ENCODE measurements around the gene ARHGAP32.

ARHGAP32 gene

DNA sequence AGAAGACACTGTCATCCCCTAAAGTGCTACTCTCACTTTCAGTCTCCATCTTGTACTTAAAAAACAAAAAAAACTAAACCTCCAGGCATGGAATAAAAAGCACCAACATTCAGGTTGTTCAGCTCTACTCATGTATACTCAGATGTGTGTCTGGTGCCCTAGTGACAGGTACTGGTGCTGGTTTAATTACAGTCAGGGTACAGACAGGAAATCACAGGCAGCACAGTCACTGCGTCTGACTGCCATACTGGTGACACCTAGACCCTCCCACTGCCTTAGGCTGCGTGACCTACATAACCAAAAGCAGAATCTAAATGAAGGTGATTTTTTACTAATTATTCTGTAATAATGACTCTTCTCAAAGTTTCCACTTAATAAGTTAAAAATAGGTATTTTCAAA is at the start of gene ARHGAP32:
Gene ARHGAP32 (minus strand): TSS at position 176 of the 400 bp plus-strand sequence. CDS start 127 bp downstream, at position 49.
- DNase-seq: no peak

DNA sequence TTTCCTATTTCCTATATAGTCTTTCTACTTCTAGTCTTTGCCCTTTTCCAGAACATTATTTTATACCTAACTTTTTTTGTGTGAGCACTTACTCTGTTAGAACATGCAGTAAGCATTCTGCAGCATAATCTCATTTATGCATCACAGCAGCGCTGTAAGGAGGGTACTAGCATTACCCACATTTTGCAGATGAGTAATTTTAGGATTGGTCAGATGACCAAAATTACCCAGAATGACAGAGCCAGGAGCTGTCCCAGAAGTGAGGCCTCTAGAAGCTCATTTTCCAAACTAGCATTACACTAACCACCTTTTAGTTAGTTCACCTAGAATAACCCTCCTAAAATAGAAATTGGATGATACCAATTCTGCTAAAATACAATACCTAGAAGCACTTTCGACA is 47.1 kb upstream of the ARHGAP32 start:
- DNase-seq: no peak

DNA sequence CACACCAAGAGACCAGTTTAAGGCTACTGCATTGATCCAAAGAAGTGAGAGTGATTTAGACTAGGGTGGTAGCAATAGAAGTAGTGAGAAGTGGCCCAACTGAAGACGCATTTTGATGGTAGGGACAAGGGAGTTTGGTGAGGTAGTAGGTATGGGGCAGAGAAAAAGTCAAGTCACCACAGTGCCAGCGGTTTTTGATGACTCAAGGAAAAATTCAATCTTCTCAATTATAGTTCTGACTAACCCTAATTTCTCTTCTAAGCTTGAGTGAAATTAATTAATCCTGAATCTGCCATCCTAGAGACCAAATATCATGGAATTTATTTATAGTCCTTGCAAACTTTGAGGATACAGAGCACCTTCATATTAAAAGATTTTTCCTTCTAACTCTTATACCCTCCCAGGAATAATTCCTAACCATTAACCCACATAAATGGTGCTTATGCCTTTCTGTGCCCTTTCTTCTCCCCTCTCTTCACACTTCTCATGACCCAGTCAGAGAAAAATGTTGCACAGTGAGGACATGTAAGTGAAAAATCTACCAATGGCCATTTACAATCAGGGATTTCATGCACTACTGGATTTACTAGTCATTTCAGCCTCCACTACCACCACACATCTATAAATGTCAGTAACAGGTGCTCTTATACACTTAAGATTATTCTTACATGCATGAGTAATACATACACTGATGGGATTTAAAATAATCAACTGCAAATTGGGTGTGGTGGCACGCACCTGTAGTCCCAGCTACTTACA is 45.9 kb upstream of the ARHGAP32 start:
- peak in 1 of 2 experiments; percentile 13 for DNase-seq

DNA sequence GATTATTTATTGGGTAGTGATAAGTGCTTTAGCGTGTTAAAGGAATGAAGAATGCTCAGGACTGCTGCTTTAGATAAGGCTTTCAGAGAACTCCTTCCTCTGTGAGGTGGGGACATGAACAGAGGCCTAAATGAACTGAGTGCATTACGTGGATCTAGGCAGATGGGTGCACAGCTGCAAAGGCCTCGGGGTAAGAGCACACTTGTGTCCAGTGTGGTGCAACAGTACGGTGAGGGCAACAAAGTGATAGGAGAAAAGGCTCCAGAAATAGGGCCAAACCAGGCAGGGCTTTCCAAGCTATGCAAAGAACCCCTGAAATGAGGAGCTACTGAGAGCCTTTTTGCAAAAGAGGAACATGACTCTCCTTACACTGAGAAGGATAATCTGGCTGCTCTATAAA is 45.3 kb upstream of the ARHGAP32 start:
- DNase-seq: no peak

DNA sequence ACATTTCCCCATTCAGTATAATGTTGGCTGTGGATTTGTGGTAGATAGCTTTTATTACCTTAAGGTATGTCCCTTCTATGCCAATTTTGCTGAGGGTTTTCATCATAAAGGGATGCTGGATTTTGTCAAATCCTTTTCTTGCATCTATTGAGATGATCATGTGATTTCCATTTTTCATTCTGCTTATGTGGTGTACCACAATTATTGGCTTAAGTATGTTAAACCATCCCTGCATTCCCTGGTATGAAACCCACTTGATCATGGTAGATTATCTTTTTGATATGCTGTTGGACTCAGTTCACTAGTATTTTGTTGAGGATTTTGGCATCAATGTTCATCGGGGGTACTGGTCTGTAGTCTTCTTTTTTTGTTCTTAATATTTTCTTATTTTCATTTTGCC is 44.7 kb upstream of the ARHGAP32 start:
- DNase-seq: no peak

DNA sequence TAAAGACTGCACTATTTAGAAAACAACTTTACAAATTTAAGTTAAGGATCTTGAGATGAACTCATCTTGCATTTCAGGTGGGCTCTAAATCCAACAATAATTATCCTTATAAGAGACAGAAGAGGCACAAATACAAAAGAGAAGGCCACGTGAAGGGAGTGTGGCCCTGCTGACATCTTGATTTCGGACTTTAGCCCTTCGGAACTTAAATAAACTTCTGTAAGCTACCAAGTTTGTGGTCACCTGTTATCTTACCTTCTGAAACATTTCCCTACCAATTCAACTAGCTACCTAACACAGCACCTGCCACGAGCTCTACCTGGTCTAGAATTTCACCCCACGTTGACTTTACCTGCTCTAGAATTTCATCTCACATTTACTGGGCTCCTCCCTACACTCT is 42.9 kb upstream of the ARHGAP32 start:
- no peak for DNase-seq

DNA sequence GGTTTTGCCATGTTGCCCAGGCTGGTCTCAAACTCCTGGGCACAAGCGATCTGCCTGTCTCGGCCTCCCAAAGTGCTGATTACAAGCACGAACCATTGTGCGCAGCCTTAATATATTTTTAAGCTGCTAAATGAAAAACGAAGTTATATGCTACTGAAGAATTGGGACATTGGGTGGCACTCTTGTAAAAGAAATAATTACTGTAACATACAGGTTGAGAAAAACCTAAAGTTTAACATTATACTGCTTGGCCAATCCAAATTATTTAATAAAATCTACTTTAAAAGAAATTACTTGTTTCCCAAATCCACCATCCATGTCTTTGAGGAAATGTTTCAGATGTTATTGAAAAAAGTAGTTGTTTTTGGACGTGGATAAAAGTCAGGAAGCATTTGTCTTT is 37.9 kb upstream of the ARHGAP32 start:
- no peak for DNase-seq

DNA sequence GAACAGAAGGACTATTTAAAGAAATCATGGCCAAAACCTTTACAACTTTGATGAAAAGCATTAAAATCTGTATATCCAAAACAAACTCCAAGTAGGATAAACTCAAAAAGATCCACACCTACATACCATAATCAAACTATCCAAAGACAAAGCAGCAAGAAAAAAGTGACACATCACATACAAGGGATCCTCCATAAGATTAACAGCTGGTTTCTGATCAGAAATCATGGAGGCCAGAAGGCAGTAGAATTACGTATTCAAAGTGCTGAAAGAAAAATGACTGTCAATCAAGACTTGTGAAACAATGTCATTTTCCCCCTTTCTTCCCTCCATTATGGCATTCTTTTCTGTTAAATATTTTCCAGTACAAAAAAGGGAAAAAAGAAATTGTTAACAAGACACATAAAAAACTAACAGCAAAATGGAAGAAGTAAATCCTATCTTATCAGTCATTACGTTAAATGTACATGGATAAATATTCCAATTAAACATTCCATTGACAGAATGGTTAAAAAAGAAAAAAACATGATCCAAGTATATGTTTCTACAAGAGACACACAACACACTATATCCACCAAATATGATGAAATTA is 34.2 kb upstream of the ARHGAP32 start:
- DNase-seq: no peak

DNA sequence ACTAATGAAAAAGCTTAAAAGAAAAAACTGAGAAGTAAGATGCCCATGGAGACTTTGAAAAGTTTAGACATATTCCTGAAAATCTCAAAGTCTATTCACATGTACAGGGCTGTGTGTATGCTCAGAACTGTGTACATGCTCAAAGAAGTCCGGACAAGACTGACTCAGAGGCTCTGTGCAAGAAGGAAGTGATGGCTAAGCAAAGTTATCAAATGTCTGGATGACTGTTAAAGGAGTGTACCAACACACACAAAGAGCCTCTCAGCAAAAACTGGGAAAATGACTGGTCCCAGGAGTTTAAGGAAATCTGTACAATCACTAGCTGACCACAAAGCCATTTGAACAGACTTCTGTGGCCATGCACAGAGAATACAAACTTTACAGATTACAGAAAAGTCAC is 33.1 kb upstream of the ARHGAP32 start:
- no peak for DNase-seq

DNA sequence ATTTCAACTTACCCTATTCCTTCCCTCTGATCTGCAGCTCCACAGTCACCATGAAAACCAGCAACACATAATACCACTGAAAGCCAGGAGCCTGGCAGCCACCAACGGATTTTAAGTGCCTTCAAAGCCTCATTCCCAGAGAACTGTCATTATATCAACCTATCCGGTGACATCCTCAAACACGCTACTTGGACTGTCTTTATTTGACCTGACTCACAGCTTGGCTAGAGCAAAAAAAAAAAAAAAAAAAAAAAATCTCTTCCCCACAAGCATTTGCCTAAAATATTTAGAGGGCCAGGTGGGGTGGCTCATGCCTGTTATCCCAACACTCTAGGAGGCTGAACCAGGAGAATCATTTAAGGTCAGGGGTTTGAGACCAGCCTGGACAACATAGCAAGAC is 32.4 kb upstream of the ARHGAP32 start:
- no peak for DNase-seq

DNA sequence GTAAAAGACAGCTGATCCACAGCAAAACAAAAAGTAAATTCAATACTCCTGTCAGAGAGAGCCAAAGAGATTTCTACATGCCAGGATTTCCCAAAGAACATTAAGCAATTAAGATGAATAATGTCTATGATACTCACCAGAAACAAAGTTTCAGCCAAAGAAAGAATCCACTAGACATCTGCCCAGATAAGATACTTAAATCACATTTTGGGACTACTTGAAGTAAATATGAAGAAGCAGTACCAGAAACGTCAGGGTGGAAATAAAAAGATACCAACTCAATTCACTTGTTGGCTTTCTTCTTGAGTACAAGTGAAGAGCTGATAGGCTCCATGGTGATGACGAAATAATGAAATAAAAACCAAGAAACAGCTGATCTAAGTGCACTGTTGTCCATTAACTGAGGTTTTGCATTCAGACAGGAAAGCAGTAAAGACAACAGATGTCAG is 31.6 kb upstream of the ARHGAP32 start:
- no peak for DNase-seq

DNA sequence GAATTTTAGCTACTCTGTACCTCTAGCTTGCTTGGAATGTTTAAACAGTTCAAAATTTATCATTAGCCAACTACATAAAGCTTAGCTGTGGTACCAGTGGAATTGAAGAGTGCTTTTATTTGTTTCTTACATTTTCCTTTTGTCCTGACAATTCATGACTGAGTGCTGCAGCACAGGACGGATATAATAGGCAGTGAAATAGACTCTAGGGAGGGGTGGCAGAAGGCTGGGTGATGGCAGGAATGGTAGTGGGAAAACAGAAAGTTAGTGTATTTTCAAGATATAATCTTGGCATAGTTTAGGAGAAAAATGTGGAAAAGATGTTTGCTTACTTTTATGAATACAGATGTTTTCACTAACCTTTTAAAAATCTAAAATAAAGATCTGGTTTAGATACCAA is 31.1 kb upstream of the ARHGAP32 start:
- DNase-seq: no peak

DNA sequence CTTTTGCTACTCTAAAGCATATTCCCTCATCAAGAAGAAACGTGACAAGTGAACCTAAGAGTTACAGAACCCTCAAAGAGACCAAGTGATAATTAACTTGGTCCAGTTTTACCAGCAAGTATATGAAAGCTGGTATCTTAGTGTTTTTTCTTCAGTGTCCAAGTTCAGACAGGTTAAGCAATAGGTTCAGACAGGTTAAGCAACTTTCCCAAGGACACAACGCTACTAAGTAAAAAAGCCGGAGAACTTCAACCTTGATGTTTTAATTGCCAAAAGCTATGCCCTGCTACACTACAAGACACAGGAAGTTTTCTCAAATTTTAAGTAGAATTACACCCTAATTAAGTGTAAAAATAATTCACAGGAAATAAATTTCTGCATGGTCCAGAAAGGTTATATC is 30.0 kb upstream of the ARHGAP32 start:
- DNase-seq: no peak

DNA sequence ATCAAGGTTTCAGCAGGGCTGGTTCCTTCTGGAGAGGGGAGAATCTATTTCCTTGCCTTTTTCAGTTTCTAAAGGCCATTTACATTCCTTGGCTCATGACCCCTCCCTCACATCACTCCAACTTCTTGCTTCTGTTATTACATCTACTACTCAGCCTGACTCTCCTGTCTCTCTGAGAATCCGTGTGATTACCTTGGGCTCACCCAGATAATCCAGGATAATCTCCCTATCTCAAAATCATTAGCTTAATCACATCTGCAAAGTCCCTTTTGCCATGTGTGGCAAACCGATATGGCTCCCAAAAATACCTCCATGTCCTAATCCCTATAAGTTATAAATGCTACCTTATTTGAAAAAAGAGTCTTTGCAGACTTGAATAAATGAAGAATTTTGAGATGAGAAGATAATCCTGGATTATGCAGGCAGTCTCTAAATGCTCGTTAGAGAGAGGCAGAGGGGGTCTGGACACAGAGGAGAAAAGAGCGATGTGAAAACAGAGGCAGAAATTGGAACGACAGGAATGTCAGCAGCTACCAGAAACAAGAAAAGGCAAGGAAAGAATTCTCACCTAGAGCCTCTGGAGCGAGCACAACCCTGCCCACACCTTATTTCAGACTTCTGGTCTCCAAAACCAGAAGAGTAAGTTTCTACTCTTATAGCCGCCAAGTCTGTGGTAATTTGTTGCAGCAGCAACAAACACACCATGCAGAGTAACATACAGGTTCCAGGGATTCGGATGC is 23.6 kb upstream of the ARHGAP32 start:
- DNase-seq: no peak

DNA sequence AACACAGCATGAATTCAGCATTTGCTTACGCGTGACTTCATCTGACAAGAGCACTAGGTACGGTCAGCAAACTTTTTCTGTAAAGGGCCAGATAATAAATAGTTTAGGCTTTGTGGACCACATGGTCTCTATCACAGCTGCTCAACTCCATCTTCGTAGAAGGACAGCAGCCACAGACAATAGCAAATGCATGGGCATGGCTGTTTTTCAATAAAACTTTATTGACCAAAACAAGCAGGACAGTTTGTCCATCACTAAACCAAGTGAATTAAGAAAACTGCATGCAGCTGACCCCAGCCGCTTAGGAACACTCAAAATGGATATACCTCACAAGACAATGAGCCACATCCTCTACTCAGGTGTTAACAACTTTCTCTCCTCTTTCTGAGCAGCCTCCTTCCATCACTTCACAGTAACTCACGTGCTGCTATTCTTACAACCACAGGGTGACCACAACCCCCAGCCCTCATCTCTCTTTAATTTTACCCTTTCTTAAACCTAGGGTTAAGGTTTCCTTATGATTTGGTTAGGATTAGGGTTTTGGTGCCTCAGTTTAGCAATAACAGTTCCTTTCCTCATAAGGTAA is 22.7 kb upstream of the ARHGAP32 start:
- no peak for DNase-seq

DNA sequence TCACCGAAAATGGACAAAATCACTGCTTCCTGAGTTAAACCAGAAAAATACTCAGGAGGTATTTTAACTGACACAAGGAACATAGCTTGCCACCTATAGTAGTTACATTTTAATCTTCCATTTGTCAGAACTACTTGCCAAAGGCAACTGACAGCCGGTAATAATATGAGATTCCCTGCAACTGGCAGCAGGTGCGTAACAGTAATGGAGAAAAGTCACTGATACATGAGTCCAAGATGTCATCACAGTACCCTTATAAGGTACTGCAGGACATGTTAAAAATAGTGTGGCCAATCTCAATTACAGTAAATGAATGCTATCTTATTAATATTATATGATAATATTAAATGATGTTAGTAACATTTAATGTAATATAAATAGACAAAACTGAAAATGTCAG is 21.1 kb upstream of the ARHGAP32 start:
- DNase-seq: no peak

DNA sequence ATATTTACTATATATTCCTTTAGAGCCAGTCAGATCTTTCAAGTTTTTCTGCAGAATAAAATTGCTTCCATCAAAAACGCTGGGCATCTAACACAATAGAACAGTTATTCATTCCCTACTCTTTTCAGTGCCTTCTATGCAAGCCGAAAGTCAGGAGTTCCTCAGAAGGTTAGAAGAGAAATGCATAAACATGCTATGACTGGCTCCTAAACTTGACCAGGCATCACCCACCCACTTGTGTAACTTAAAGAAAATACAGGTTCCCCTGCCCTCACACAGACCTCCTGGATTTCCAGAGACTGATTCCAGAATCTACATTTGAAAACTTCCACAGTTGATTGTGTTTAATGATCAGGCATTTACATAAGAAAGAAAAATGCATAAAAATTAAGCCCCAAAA is 19.3 kb upstream of the ARHGAP32 start:
- DNase-seq: no peak

DNA sequence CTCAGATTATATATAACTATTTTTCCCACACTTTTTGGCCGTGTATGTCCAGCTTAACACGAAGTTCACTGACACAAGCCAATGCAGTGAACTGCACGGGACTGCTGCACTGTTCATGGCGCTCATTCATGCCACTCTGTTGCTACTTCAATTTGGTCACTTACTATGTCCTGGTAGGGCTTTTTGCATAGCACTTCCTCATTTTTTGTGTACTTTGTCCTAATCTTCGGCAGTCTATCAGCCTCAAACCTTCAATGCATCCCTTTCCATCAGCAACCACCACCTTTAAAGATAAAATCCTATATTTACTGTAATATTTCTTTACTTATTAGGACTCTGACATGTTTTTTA is 18.7 kb upstream of the ARHGAP32 start:
- DNase-seq: no peak

DNA sequence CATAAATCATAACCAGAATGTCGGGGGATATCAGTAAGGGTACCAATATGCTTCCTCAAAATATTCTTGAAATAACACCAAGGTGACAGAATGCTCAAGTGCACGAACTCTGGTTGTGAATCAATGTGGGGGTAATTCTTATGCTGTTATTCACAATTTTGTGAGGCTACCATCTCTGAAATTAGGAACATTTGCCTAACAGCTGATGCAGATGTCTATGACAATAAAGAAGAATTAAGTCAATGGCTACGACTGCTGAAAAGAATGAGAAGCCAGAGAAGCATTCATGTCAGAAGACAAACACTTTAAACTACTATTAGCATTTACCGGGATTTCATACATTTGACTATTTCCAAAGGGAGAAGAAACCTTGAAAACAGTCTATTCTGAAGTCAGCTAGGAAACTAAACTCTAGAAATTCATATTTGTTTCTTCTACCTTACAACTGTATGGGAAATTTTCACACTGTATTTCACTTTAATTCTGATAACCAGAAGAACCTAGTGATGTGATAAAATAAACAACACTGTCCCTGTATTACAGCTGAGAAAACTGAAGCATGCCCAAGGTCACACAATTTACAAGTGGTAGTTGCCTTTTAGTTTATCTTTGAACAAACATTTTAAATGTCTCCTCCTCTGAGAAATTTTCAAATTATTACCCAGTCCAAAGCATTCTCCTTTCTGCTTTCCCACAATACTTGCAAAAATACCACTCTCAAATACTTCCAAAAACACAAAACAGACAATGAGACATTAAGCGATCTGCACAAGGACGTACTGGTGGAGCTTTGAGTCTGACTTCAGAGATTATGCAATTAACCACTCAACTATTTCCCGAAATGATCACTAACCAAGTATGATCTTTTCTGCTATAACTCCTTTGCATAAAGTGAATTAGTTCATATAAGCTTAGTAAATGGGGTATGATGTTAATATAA is 18.0 kb upstream of the ARHGAP32 start:
- no peak for DNase-seq

DNA sequence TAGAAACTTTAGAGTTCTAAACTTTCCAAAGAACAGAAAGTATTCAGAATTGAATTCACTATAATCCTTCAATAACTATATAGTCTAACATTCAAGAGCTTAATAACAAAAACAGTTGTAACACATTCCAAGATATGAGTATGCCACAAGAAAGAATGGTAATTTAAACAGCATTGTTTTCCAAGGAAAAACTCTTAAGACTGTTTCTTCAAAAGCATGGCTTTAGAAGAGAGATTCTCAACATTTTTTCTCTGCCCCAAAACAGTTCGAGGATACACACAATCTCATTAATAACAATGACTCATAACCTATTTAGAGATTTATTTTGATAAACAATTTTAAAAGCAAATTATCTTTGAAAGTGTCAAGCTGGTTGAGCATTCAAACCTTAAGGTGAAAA is 16.7 kb upstream of the ARHGAP32 start:
- no peak for DNase-seq

DNA sequence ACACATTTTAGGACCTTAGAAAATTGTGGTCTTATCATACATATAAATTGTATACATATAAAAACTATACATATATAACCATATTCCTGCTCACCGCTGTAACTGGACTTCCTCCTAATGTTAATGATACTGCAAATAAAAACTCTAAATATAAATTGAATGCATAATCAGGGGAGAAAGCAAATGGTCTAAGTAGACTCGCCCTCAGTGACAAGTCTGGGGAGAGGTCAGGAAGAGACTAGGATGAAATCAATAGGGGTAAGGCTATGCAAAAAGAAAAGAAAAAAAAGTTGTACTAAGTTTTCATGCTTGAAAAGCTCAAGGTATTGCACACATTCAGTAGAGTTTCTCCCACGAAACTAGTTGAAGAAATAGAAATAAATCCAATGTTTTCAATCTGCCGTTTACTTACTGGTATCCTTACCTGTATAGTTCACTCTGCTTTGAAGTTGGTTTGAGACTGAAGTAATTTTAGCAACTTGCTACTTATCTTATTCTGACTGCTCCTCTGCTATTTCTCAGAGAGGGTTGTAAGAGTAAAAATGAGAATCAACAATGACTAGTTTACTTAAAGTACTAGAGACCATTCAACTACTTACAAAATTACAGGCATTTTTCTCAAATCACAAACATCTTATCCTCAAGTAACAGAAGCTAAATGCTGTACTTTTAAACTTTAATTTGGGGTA is 12.2 kb upstream of the ARHGAP32 start:
- no peak for DNase-seq

DNA sequence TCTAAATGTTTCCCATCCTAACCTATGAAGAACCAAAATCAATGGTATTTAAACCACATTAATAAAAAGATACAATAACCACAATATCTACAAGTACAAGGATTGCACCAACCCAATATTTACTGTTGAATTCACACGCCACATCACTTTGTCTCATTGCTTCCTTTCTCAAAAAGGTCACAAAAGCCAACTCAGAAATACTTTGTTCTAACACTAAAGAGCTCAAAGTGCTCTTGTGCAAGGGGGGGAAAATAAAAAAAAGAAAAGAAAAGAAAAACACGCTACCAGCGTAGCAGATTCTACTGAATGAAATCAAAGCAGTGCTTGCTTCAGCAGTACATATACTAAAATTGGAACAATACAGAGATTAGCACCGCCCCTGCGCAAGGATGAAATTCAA is 10.5 kb upstream of the ARHGAP32 start:
- DNase-seq: no peak

Measured in NCI-H187 (cell line).